CD4-positive, alpha-beta T cell treated with Interferon gamma for 1 hour (primary cell): ENCODE results near the gene CFAP157.

Experiments used
- DNase-seq: peaks from one replicate; pipeline ENCODE4 v3.0.0-alpha.2; 2020

The CFAP157 gene

DNA sequence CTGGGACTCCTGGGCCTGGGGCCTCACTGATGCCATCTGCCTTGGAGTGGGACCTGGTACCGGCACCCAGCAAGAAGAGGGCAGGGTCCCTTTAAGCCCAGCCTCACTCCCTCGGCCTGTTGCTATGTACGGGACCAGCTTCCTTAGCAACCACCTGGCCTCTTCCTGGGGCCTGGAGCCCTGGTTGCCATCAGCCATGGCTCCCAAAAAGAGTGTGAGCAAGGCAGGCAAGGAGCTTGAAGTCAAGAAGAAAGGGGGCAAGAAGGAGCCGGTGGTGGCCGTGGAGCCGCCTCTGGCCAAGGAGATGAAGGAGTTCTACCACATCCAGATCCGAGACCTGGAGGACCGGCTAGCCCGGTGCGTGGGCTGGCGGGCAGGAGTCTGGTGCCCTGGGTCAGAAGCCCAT lies at the start of gene CFAP157:
TSS of gene CFAP157 (plus strand) at position 153 of the 406 bp plus-strand sequence. CDS start at position 197, 44 bp downstream.
- DNase-seq, result no peak

GRCh38 chr9:127658428-127658827 lies 48.4 kb upstream of the CFAP157 start:
- DNase-seq, result no peak

DNA sequence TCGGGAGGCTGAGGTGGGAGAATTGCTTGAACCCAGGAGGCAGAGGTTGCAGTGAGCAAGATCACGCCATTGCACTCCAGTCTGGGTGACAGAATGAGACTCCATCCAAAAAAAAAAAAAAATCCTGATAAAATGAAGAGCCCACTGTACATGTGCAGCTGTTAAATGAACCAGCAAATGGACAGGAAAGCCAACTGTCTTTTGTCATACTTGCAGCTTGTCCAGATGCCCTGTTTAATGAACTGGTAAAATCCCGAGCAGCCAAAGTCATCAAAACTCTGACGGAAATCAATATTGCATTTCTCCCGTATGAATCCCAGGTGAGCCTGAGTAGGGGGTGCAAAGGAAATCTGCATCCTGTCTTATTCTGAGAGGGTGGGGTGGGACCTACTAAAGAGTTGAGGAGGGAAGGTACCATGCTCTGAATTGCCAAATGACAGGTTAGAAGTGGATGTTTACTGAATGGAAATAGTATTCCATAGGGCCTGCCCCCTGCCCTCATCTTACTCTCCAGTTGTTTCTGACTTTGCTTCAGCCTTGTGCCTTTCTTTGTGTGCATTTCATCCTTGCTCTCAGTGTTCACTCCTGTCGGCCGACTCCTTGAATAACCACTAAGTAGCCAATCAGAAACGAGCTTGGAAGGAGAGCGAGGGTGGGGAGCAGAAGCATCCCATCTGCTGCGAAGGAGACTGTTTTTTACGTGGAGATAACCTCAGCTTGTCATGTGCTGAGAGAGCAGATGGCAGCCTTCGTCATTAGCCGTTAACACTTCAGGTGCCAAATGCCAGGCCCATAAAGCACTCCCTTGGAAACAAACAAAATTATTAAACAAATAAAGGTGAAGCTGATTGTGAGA lies 45.7 kb upstream of the CFAP157 start:
- DNase-seq, result no peak

GRCh38 chr9:127662617-127663016 lies 44.2 kb upstream of the CFAP157 start:
- no peak for DNase-seq

- no peak for DNase-seq
Observed at GRCh38 chr9:127664324-127664677, 42.5 kb upstream of the CFAP157 start.

- no peak for DNase-seq
Observed at GRCh38 chr9:127664678-127665507, 41.9 kb upstream of the CFAP157 start.

DNA sequence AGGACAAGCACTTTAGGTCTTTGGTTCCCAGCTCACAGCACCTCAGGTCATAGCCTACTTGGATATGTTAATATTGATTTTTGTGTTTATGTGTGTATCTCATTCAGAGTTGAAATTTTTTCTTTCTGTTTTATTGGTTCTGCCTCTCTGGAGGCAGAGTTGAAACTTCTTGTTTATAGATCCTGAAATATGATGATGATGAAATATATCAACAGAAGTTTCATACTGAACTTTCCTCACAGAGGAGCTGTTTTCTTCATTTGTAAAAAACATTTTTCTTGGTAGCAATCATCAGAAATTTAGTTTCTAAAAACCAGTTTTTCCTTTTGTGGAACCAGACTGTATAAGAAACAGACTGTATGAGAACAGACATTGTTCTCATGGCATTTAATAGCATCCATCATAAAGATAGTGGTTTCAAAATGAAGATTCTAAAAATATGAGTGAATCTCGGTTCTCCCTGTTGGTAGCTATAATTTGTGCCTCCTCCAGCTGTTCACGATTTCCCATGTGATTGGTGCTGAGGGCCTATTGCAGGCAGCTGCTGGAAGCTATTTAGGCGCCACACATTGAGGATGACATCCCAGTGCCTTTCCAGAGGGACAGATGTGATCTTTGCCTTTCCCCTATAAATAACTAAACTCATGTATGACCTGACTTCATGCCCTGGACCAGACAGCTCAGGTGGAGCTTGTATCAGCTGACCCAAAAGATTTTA lies 39.5 kb upstream of the CFAP157 start:
- no peak for DNase-seq

GRCh38 chr9:127667906-127668305 lies 38.9 kb upstream of the CFAP157 start:
- DNase-seq, result no peak

DNA sequence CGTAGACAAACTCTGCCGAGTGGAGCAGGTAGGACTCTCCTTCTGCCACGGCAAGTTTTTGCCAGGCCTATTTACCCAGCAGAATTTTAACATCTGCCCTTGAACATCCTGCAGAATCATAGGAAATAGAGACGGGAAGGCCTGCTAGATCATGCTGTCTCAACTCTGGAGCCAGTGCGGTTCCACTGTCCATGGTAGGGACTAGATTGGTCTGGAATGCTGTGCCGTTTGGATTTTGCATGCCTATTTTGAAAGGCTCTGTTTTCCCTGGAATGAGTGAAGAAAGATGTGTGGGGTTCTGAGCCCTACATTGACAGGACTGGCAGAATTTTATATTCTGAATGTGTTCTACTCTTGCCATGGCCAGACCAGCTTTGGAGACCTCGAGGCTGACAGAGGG lies 33.6 kb upstream of the CFAP157 start:
- DNase-seq, result no peak

DNA sequence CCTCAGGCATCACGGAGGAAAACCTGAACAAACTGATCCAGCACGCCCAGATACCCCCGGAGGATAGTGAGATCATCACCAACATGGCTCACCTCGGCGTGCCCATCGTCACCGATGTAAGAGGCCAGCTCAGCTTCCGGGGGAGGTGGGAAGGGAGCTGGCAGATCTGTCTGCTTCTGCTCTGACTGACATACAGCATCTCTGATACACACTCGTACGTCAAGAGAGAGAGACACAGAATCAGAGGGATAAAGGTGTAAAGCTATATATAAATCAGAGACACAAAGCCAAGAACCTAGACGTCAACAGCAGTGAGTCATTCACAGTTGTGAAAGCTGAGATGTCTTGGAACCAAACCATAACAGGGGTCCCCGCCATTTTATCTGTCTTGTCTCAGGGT lies 30.1 kb upstream of the CFAP157 start:
- DNase-seq, result no peak

GRCh38 chr9:127679506-127679905 lies 27.3 kb upstream of the CFAP157 start:
- no peak for DNase-seq

DNA sequence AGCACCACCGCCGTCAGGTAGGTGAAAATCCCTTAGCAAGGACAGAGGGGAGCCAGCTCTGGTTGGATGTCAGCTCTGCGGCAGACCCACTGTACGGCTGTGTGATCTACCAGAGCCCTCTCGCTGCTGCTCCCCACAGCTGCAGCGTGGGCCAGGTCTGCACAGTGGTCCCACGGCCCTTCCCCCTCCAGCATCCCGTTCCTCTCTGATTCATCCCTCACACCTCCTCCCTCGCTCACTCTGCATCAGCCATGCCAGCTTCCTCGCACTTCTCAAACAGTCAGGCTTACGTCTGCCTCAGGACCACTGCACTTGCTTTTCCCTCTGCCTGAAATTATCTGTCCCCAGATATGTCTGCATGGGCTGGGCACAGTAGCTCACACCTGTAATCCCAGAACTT lies 26.6 kb upstream of the CFAP157 start:
- DNase-seq, result no peak

- DNase-seq, result no peak
Observed at GRCh38 chr9:127680846-127681245, 25.9 kb upstream of the CFAP157 start.

GRCh38 chr9:127682351-127683136 lies 24.2 kb upstream of the CFAP157 start:
- DNase-seq, result no peak

- no peak for DNase-seq
Observed at GRCh38 chr9:127683723-127684122, 23.1 kb upstream of the CFAP157 start.

- DNase-seq, result no peak
Observed at GRCh38 chr9:127684576-127684975, 22.2 kb upstream of the CFAP157 start.

- no peak for DNase-seq
Observed at GRCh38 chr9:127686461-127687393, 20.1 kb upstream of the CFAP157 start.

DNA sequence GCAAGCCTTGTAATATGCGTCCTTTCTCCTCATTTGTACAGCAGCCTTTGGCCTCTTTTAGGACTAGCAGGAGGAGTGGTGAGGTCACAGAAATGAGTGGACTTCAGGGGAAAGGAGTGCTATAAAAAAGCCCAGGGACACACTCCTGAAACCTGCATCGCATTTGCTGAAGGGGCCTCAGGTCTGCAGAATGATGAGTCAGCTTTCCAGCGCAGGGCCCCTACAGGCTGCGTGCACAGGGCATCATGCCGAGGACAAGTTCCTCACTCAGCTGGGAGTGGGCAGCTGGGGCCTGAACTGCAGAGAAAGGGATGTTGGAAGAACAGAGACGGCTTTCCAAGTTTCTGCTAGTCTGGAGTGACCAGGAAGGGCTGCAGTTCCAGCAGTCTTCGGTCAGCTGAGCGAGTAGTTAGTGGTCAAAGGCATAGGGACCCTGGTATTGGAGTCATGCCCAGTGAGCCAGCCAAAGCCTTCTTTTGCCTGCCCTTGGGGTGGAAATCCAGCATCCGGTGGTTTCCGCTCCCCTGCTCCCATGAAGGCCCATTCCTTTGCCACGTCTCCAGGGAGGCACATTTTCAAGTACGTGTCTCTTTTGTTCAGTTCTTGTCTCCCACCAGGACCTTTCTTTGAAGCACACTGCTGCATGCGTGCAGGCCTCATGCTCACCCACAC lies 17.3 kb upstream of the CFAP157 start:
- DNase-seq, result no peak

DNA sequence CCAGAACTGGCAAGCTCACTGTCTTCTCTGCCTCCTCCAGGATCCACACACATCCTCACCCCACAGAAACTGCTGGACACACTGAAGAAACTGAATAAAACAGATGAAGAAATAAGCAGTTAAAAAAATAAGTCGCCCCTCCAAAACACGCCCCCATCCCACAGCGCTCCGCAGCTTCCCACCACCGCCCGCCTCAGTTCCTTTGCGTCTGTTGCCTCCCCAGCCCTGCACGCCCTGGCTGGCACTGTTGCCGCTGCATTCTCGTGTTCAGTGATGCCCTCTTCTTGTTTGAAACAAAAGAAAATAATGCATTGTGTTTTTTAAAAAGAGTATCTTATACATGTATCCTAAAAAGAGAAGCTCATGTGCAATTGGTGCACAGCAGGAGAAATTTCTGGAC lies 16.1 kb upstream of the CFAP157 start:
- no peak for DNase-seq

DNA sequence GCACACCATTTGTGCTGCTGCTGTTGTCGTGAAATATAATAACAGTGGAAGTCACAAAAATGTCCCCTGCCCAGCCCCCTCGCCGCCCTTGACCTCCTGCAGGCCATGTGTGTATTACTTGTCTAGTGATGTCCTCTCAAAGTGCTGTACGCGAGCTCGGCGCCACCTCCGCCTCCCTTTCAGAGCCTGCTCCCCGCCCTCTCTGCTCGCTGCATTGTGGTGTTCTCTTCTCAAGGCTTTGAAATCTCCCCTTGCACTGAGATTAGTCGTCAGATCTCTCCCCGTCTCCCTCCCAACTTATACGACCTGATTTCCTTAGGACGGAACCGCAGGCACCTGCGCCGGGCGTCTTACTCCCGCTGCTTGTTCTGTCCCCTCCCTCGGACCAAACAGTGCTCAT lies 14.7 kb upstream of the CFAP157 start:
- DNase-seq, result no peak

- DNase-seq, result no peak
Observed at GRCh38 chr9:127693143-127693542, 13.6 kb upstream of the CFAP157 start.
